GM03348 (cell line): ENCODE results near the gene PERM1.
"Not testable (repeated sequence)": the region's sequence is repeated elsewhere in the genome, so short reads cannot be mapped to it uniquely, and the experiment has no call there.

Source experiments
- DNase-seq: peaks from one replicate; pipeline ENCODE4 v3.0.0; 2012; ENCODE audit warnings: low spot score

PERM1 gene

GRCh38 chr1:997993-998744 is 16.3 kb upstream of the PERM1 start:
- no peak for DNase-seq

GRCh38 chr1:997713-997992 is 15.8 kb upstream of the PERM1 start:
- no peak for DNase-seq

GRCh38 chr1:996851-997712 is 15.2 kb upstream of the PERM1 start:
- no peak for DNase-seq

GRCh38 chr1:995665-996633 is 14.1 kb upstream of the PERM1 start:
- no peak for DNase-seq

GRCh38 chr1:994546-994945 is 12.7 kb upstream of the PERM1 start:
- DNase-seq = not testable (repeated sequence)

- DNase-seq = no peak
Measured at GRCh38 chr1:993379-993995, 11.6 kb upstream of the PERM1 start.

- DNase-seq = no peak
Measured at GRCh38 chr1:992362-992761, 10.5 kb upstream of the PERM1 start.

- DNase-seq = no peak
Measured at GRCh38 chr1:991895-992294, 10.0 kb upstream of the PERM1 start.

GRCh38 chr1:991275-991674 is 9.4 kb upstream of the PERM1 start:
- not testable (repeated sequence) for DNase-seq

- not testable (repeated sequence) for DNase-seq
Measured at GRCh38 chr1:988061-988460, 6.2 kb upstream of the PERM1 start.

- no peak for DNase-seq
Measured at GRCh38 chr1:985126-985525, 3.2 kb upstream of the PERM1 start.

GRCh38 chr1:984476-984814 is 2.6 kb upstream of the PERM1 start:
- DNase-seq = no peak

GRCh38 chr1:983798-984475 is 2.0 kb upstream of the PERM1 start:
- DNase-seq = peak; percentile 89

GRCh38 chr1:982765-983436 is 1.0 kb upstream of the PERM1 start:
- no peak for DNase-seq

- DNase-seq = no peak
Measured at GRCh38 chr1:981491-981954, 370 bp downstream of the PERM1 start.

GRCh38 chr1:980602-981395 is 1.1 kb downstream of the PERM1 start:
- DNase-seq = no peak

- DNase-seq = no peak
Measured at GRCh38 chr1:980137-980571, 1.7 kb downstream of the PERM1 start.

- DNase-seq = no peak
Measured at GRCh38 chr1:979744-980072, 2.2 kb downstream of the PERM1 start.

GRCh38 chr1:978835-979743 is 2.8 kb downstream of the PERM1 start:
- DNase-seq = no peak
